CD4-positive, alpha-beta T cell treated with Interleukin-15 for 4 hours (primary cell): Measurements from ENCODE around the gene SAP30BP.

Experiments
- DNase-seq: peaks from one replicate; pipeline ENCODE4 v3.0.0-alpha.2; 2020; ENCODE audit warnings: low spot score

SAP30BP gene

DNA sequence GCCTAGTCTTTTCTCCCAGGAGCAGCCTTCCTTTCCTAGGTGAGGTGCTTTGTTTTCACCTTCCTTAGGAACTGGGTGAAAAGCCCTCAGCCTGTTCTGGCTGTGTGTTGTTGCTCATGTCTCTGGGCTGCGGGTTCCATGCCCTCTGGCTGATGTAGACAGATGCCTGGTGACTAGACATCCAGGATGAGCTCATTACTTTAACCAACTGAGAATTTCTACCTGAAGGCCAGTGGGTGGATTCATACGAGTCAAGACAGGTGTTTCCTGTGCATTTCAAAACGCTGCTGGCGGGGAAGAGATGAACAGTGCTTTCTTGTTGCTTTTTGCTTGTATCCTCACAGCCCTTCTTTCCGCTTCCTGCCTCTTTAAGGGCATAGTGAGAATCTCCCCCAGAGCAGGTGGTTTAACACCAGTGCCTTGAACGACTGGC lies 22.3 kb downstream of the SAP30BP start:
- peak; percentile 43 for DNase-seq

DNA sequence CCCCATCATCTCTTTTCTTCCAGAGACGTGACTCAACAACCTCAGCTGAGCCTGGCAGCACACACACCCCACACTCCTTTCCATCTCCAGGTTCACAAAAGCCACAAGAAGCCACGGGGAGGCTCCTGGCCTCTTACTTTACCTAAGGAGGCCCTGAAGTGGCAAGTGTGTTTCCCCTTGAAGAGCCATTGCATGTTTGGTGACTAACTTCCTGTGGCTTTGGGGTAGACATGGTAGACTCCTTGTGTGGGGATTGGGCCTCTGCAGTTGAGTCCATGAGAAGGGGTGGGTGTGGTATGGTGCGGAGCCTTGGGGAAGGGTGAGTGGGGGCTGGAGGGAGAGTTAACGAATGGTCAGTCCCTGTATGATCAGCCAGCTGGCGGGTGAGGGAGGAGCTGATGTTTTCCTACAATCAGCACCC lies 24.2 kb downstream of the SAP30BP start:
- no peak for DNase-seq

GRCh38 chr17:75691801-75692626 lies 24.9 kb downstream of the SAP30BP start:
- no peak for DNase-seq

- DNase-seq: no peak
These were observed 25.8 kb downstream of the SAP30BP start for GRCh38 chr17:75692976-75693375.

DNA sequence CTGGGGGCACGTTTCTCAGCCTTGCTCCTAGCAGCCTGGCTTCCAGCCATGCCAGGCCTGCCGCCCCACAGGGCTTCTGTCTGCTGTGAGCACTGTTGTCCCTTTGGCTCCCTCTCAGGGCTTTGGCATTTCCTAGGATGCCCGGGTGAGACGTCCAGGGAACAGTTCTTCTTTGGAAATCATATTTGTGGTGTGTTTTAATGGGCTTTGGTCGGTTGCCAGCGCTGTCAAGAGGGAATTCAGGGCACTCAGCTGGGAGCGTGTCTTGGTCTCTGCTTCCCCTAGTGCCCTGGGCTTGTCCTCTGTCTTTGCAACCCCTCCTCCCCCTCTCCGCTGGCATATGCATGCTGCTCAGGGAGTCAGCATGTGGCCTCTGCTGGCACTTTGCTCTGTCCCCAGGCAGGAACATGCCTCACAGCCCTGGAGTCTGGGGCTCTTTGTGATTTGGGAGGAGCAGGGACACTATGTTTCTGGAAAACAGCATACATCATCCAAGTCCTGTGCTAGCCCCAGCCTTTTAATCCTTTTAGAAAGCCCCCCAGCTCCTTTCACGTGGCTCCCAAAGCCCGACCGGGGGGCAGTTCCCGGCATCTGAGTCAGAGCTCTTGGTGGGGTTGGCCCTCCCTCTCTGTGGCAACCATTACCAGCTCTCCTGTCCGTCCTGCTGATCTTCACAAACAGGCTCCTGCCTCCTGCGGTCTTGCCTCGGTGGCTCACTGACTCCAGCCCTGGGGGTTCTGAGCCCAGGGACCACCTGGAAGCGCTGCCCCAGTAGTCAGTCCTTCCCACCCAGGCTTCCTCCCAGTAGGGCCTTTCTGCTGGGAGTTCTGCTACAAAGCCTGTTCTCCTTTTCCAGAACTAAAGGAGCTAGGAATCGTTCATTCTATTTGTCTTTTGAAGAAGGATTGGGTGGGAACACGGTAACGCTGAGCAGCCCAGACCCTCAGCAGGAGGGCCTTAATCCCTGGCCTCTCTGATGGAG lies 26.7 kb downstream of the SAP30BP start:
- no peak for DNase-seq

DNA sequence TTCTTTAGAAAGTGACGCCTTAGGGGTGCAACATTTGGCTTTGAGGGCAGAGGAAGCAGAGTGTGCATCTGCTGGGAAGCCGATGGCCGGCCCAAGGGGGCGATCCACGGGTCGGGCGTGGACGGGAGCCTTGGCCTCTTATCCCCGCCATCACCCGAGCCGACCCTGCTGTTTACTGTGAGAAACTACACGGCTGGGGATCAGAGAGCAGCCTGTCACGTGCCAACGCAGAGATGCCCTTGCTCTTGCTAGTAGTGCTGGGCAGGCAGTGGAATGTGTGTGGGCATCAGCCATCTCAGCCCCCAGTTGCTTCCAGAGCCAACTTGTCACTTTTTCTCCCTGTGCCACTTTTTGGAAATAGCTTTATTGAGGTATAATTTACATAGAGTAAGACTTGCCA lies 27.4 kb downstream of the SAP30BP start:
- DNase-seq: no peak

- DNase-seq: no peak
These were observed 28.1 kb downstream of the SAP30BP start for GRCh38 chr17:75695141-75695829.

- no peak for DNase-seq
These were observed 28.7 kb downstream of the SAP30BP start for GRCh38 chr17:75695830-75696271.

DNA sequence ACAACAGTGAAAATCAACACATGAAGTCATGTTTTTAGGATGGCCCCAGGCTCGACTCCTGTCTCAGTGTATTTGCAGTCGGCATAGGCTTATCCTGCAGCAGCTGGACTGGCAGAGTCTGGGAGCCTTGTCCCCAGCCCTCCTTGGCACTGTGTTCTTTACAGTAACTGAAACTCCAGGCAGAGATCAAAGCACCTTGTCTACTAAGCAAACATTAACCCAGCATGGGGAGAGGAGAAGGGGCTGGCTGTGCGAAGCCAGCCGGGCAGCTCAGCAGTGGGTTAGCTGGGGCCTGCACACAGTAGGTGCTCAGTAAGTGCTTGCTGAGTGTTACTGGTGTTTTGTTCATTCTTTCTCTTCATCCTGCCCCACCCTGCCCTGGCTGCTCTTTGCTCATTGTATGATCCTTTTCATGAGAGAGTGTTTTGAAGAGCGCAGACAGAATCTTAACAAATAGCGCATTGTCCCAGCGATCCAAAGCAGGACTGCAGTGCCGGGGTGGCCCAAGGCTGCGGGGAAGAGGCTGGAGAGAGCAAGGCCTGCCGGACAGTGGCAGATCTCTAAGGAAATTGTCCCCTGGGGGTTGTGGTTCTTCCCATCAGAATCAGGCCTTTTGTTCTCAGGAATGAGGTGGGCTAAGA lies 30.6 kb downstream of the SAP30BP start:
- no peak for DNase-seq

- DNase-seq: no peak
These were observed 31.5 kb downstream of the SAP30BP start for GRCh38 chr17:75698659-75699058.

DNA sequence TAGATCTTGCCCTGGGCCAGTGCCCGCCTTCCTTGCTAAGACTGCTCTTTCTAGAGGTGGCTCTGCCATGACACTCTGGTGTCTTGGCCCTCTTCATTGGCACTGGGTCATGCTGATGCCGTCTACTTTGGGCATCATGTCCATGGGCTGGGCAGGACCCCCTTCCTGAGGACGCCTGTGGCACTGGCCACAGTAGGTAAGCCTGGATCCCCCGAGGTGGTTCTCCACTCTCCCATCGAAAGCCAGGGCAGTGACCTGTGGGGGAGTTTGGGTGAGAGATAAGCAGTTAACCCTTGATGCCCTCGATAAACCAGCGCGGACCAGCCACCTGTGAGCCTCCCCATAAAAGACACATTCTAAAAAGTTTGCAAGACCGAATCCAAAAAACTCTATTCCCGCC lies 34.1 kb downstream of the SAP30BP start:
- DNase-seq: no peak

- no peak for DNase-seq
These were observed 36.1 kb downstream of the SAP30BP start for GRCh38 chr17:75703191-75703590.

- DNase-seq: no peak
These were observed 36.5 kb downstream of the SAP30BP start for GRCh38 chr17:75703591-75703990.

GRCh38 chr17:75704963-75705875 lies 38.1 kb downstream of the SAP30BP start:
- DNase-seq: no peak

GRCh38 chr17:75706042-75706728 lies 39.0 kb downstream of the SAP30BP start:
- DNase-seq: no peak

DNA sequence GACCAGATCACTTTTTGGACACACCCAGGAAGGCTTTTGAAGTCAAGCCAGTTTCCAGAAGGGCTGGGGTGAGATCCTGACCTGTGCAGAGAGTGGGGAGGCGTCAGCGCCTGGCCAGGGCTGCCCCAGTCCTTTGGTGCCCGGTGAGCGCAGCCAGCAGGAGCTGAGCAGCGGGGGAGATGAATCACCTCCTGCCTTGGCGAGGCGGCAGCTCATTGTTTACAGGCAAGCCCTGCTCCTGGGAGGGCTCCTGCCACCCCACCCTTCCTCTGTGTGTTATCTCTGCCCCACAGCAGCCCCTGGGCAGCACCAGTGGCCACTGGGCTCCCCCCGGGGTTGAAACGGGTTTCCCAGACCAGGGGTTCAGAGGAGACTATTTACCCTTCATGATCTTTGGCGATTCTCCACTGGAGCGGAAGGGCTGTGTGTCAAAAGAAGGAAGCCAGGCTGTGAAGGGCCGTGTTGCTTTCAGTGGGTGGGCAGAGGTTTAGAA lies 40.0 kb downstream of the SAP30BP start:
- DNase-seq: no peak

DNA sequence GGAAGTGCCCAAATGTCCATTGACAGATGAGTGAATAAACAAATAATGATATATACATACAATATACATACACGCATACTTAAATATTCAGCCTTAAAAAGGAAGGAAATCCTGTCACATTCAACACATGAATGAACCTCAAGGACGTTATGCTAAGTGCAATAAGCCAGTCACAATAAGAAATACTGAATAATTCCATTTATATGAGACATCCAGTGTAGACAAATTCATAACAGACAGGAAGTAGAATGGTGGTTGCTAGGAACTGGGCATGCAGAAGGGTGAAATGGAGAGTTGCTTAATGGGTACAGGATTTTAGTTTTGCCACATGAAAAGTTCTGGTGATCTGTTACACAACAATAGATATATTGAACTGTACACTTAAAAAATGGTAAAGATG lies 45.3 kb downstream of the SAP30BP start:
- DNase-seq: no peak

DNA sequence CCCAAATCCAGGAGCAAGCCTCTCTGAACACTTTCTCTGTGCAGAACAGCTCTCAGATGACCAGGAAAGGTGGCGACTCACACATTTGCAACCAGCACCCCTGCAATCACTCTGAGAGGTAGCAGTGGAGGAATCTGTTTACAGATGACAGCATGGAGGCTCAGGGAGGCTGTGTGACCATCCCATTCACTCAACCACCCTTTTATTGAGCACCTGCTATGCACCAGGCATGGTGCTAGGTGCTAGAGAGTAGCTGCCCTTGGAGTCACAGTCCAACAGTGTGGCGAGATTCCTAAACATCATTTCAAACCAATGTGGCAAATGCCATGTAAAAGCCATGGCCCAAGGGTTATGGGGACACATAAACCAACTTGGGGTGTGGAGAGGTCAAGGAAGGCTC lies 52.6 kb downstream of the SAP30BP start:
- DNase-seq: no peak

- DNase-seq: peak; percentile 63
These were observed 53.7 kb downstream of the SAP30BP start, which contains the start of gene ITGB4 for GRCh38 chr17:75720656-75721462. Gene ITGB4, plus strand, starts transcription at chr17:75721459. Its CDS starts 3,245 bp downstream, at chr17:75724704.
